K562 (cell line): ENCODE results near the gene UGT1A6. TPM values are rescaled to one million over a fixed set of nuclear protein-coding genes. Genes with fewer than 3 reads are reported as not detected.

Source experiments
- ATAC-seq: fragments of 200-7000 bp; cut with Tn5 transposase; 3 replicates; pipeline ENCODE4 v1.9.1; 2020; ENCODE audit warnings: moderate library complexity
- BruUV-seq: library from RNA; stranded (reverse); fragments of 400-500 nt; replicated peaks from 2 replicates; lab custom pipeline; 2021; lab: Mats Ljungman, UMichigan
- CTCF ChIA-PET: fragments of 300-600 bp; formaldehyde crosslinking; extraction: SDS; loops from one replicate; lab custom pipeline; 2021; ENCODE audit warnings: low intra/inter-chr PET ratio; lab: Yijun Ruan, JAX
- POLR2A ChIA-PET: fragments of 300-600, 350-650 bp; sonication (Branson Sonifier 250); formaldehyde crosslinking; extraction: SDS; loops from one replicate; lab custom pipeline; 2021; ENCODE audit warnings: antibody characterized with exemption, inconsistent platforms; lab: Yijun Ruan, JAX
- DNase-seq, 4 experiments: peaks; one replicate each; pipeline versions ENCODE4 v3.0.0 to v3.0.0-alpha.2; 2011 to 2018; ENCODE audit warnings: low spot score in 3 of 4, mixed read lengths in 3 of 4; ENCODE audit errors: extremely low read depth in 1 of 4
- FAIRE-seq: peaks from 2 replicates; lab custom pipeline; 2011; peaks lifted over from hg19 to GRCh38; lab: Jason Lieb, UNC
- H2AFZ ChIP-seq: 2 replicates; pipeline ENCODE4 v1.6.0; 2011; ENCODE audit warnings: low read depth, low read length, control low read depth, inconsistent platforms
- H3K27ac ChIP-seq: fragments of 200-600 bp; 3 replicates; pipeline ENCODE4 v1.8.0; 2011; ENCODE audit warnings: low read depth, mild to moderate bottlenecking, control low read depth, inconsistent platforms, low read length, moderate library complexity, mixed read lengths; ENCODE audit errors: extremely low read depth
- H3K27me3 ChIP-seq, 2 experiments: fragments of 300-600 bp in 1 of 2; 2 replicates in 1 of 2; 3 replicates in 1 of 2; pipeline versions ENCODE4 v1.6.0 to v1.8.0; 2011; ENCODE audit warnings: inconsistent platforms in 2 of 2, low read length in 2 of 2, mild to moderate bottlenecking in 1 of 2, mixed read lengths in 1 of 2, moderate library complexity in 1 of 2; ENCODE audit not compliant: control insufficient read depth in 2 of 2, insufficient read depth in 2 of 2
- H3K36me3 ChIP-seq: fragments of 300-600 bp; 3 replicates; pipeline ENCODE4 v1.8.0; 2011; ENCODE audit warnings: mild to moderate bottlenecking, low read length, inconsistent platforms; ENCODE audit not compliant: control insufficient read depth, insufficient read depth
- H3K4me1 ChIP-seq, 2 experiments: fragments of 200-600 bp in 1 of 2; replicated peaks in 1 of 2; 2 replicates in 1 of 2; 3 replicates in 1 of 2; pipeline versions ENCODE4 v1.5.1 to v1.8.0; 2011; ENCODE audit warnings: inconsistent platforms in 2 of 2, low read length in 2 of 2, mild to moderate bottlenecking in 1 of 2, mixed read lengths in 1 of 2, moderate library complexity in 1 of 2; ENCODE audit not compliant: control insufficient read depth in 2 of 2, insufficient read depth in 2 of 2
- H3K4me2 ChIP-seq: 2 replicates; pipeline ENCODE4 v1.6.1; 2011; ENCODE audit warnings: low read length, control low read depth, inconsistent platforms, mixed read lengths; ENCODE audit not compliant: insufficient read depth
- H3K4me3 ChIP-seq: fragments of 200-600 bp; sonication (generic), shearing (Covaris generic); 2 replicates; pipeline ENCODE4 v1.5.1; 2016; ENCODE audit warnings: control low read depth, inconsistent platforms
- H3K79me2 ChIP-seq: fragments of 200-600 bp; 3 replicates; pipeline ENCODE4 v1.8.0; 2011; ENCODE audit warnings: low read length, inconsistent platforms; ENCODE audit not compliant: control insufficient read depth, insufficient read depth
- H3K9ac ChIP-seq, 2 experiments: 2 replicates each; pipeline versions ENCODE4 v1.6.0 to v1.6.1; 2011; ENCODE audit warnings: low read depth in 2 of 2, low read length in 2 of 2, control low read depth in 1 of 2, inconsistent platforms in 1 of 2, mild to moderate bottlenecking in 1 of 2, mixed read lengths in 1 of 2; ENCODE audit not compliant: insufficient read depth in 1 of 2
- H3K9me1 ChIP-seq: one replicate; pipeline ENCODE4 v1.6.0; 2011; ENCODE audit warnings: inconsistent platforms, mild to moderate bottlenecking, low read length, moderate library complexity; ENCODE audit not compliant: control insufficient read depth, insufficient read depth
- H3K9me3 ChIP-seq: replicated peaks from 2 replicates; pipeline ENCODE4 v1.5.1; 2011; ENCODE audit warnings: low read depth, low read length, inconsistent platforms; ENCODE audit not compliant: control insufficient read depth, insufficient read depth
- H4K20me1 ChIP-seq: replicated peaks from 2 replicates; pipeline ENCODE4 v1.6.1; 2011; ENCODE audit warnings: low read length, inconsistent platforms, mixed read lengths; ENCODE audit not compliant: control insufficient read depth, insufficient read depth
- CBFA2T3 ChIP-seq: fragments of 450-650 bp; IDR thresholded peaks from 2 replicates; pipeline ENCODE4 v1.6.1; 2017
- CREB1 ChIP-seq, 2 experiments: sonication (generic) in 1 of 2; formaldehyde crosslinking in 1 of 2; IDR thresholded peaks; 2 replicates each; pipeline versions ENCODE4 v1.6.1 to v1.8.0; 2012 to 2022; ENCODE audit warnings: inconsistent platforms in 1 of 2, mild to moderate bottlenecking in 1 of 2, missing genetic modification reagents in 1 of 2, moderate library complexity in 1 of 2
- ERF ChIP-seq: fragments of 450-650 bp; formaldehyde crosslinking; IDR thresholded peaks from 2 replicates; pipeline ENCODE4 v1.4.0; 2020; ENCODE audit warnings: mild to moderate bottlenecking, mixed read lengths
- ID3 ChIP-seq, 2 experiments: fragments of 250-450 bp in 1 of 2; fragments of 450-650 bp in 1 of 2; sonication (Bioruptor Pico) in 1 of 2; IDR thresholded peaks; 2 replicates each; pipeline versions ENCODE4 v1.6.1 to v1.8.0; 2016 to 2021; ENCODE audit warnings: mild to moderate bottlenecking in 2 of 2, moderate library complexity in 2 of 2, missing compliant biosample characterization in 1 of 2, missing genetic modification characterization in 1 of 2
- MAX ChIP-seq: sonication (generic); formaldehyde crosslinking; IDR thresholded peaks from 2 replicates; pipeline ENCODE4 v1.9.0; 2022; ENCODE audit warnings: mild to moderate bottlenecking, missing genetic modification reagents
- PKNOX1 ChIP-seq: fragments of 450-650 bp; IDR thresholded peaks from 2 replicates; pipeline ENCODE4 v1.6.1; 2016
- SFPQ ChIP-seq: fragments of 200-400 bp; formaldehyde crosslinking; IDR thresholded peaks from 2 replicates; pipeline ENCODE4 v1.6.1; 2017; ENCODE audit warnings: mild to moderate bottlenecking, low read depth, low read length, moderate library complexity
- ZBTB11 ChIP-seq, 3 experiments: fragments of 200-800 bp in 1 of 3; fragments of 250-450 bp in 1 of 3; fragments of 450-650 bp in 1 of 3; sonication (Bioruptor Pico) in 1 of 3; sonication (Bioruptor generic) in 1 of 3; formaldehyde crosslinking in 1 of 3; IDR thresholded peaks; 2 replicates each; pipeline versions ENCODE4 v1.6.1 to v1.8.0; 2016 to 2022; ENCODE audit warnings: mild to moderate bottlenecking in 2 of 3, missing genetic modification characterization in 2 of 3, missing compliant biosample characterization in 1 of 3, moderate library complexity in 1 of 3
- ZFPM2 ChIP-seq: fragments of 250-450 bp; sonication (Bioruptor Pico); IDR thresholded peaks from 2 replicates; pipeline ENCODE4 v1.5.1; 2022; ENCODE audit warnings: mild to moderate bottlenecking
- ZNF644 ChIP-seq: fragments of 200-800 bp; sonication (Bioruptor generic); IDR thresholded peaks from 2 replicates; pipeline ENCODE4 v1.6.1; 2016; ENCODE audit warnings: low read depth, missing genetic modification characterization, missing compliant biosample characterization
- WGBS: fragments of 100-300 bp; shearing (Covaris generic); methylation state at CpG from one replicate; pipeline ENCODE4 v1.1.6; 2016; ENCODE audit warnings: low coverage, mixed read lengths; ENCODE audit not compliant: insufficient coverage; ENCODE audit errors: missing lambda C conversion rate; 5-methylcytosine and 5-hydroxymethylcytosine counted together
- in situ Hi-C: fragments of 300-500 bp; cut with MboI; formaldehyde crosslinking; loops from 4 replicates; pipeline ENCODE4 v1.15.0; 2018; ENCODE audit warnings: inconsistent platforms, mixed read lengths
- intact Hi-C: fragments of 100-400 bp; cut with micrococcal nuclease; formaldehyde crosslinking; loops from 2 replicates; pipeline ENCODE4 v1.14.2; 2022
- polyA plus RNA-seq, 8 experiments: library from polyadenylated mRNA; depleted of rRNA in 4 of 8; stranded (reverse) in 5 of 8; unstranded in 3 of 8; fragments of >200 nt; fragmentation: Nextera tagmentation in 2 of 8; fragmentation: Illumina TruSeq in 1 of 8; extraction: Ambion mirVana in 2 of 8; extraction: Trizol in 1 of 8; gene quantifications; 2 replicates each; pipeline versions ENCODE4 v1.2.1 to v1.2.3, GENCODE V29; 2011 to 2014; ENCODE audit warnings: inconsistent platforms in 1 of 8, missing spikeins in 1 of 8
- total RNA-seq, 7 experiments: library from RNA; depleted of rRNA in 6 of 7; stranded (reverse); fragments of >200 nt in 6 of 7; fragmentation: Illumina TruSeq in 2 of 7; extraction: Trizol in 2 of 7; gene quantifications; 2 replicates each; pipeline versions ENCODE4 v1.2.1 to v1.2.3, GENCODE V29; 2011 to 2021; ENCODE audit warnings: low replicate concordance in 1 of 7

Gene UGT1A6
- total and polyA plus RNA-seq, 9 of the 15 experiments (the other 6 are each of a cell fraction or from before 2014, with no cell fraction given): not detected

GRCh38 chr2:233699424-233700027 is 6.8 kb downstream of the UGT1A6 start (continued):
- TF ChIP-seq MAX: no peak
- TF ChIP-seq, all 486 proteins: peak for 0

- H4K20me1 ChIP-seq: no peaks in the 10 kb centered on the region
- H2AFZ ChIP-seq: no peak overlapping the region
- intact Hi-C loops (no loop called here), in situ Hi-C loops (no loop called here)
- H3K27me3 ChIP-seq: no peaks in the 10 kb centered on the region
- H3K9ac ChIP-seq: no peak overlapping the region
- WGBS: 0% methylated on average over 1 of the region's 1 CpG
- peak overlapping the region; percentile 59; the same call in 2 of the 3 replicates for H3K27ac ChIP-seq
- DNase-seq (peak in 2 of 4 experiments; percentile 6 to 19), ATAC-seq (no peak), FAIRE-seq (peak; percentile 69)
- CTCF ChIA-PET: no interaction called here
- BruUV-seq: no TSS peak
- no peaks in the 10 kb centered on the region for H3K9me1 ChIP-seq
- H3K79me2 ChIP-seq: no peaks in the 10 kb centered on the region
- peaks cover 0 to 10% of the 10 kb centered on the region in 2 experiments; a peak in 3 of 5 replicates for H3K4me1 ChIP-seq
- no peaks in the 10 kb centered on the region for H3K36me3 ChIP-seq
- no peak overlapping the region; the same call in 1 of the 2 replicates for H3K4me2 ChIP-seq
- POLR2A ChIA-PET: no interaction called here
- no peak overlapping the region for H3K4me3 ChIP-seq
- no peaks in the 10 kb centered on the region for H3K9me3 ChIP-seq
- no peak for TF ChIP-seq ERF (CRISPR knock-in tag)
- no peak for TF ChIP-seq ID3 (CRISPR knock-in tag; IDR thresholded peaks at IDR 0.05)
- no peak for TF ChIP-seq ID3 (tag; IDR thresholded peaks at IDR 0.05)
- TF ChIP-seq CBFA2T3: peak; percentile 54; the same call in 1 of the 2 replicates
- no peak; the same call in 1 of the 2 replicates for TF ChIP-seq PKNOX1
- TF ChIP-seq ZFPM2 (CRISPR knock-in tag): 0 out of 2 replicates have a peak, but pooled peaks have one; percentile 80
- TF ChIP-seq ZNF644 (tag): 0 out of 2 replicates have a peak, but pooled peaks have one; percentile 33
- TF ChIP-seq CREB1 (IDR thresholded peaks at IDR 0.05): no peak
- TF ChIP-seq CREB1 (CRISPR knock-in tag; IDR thresholded peaks at IDR 0.05): no peak
- TF ChIP-seq ZBTB11 (CRISPR knock-in tag; IDR thresholded peaks at IDR 0.05): no peak
- TF ChIP-seq SFPQ: no peak
Observed at GRCh38 chr2:233700028-233700635, 7.4 kb downstream of the UGT1A6 start.
